K562 (cell line): Measurements from ENCODE around the gene TEX14. TPM values are rescaled to one million over a fixed set of nuclear protein-coding genes. Genes with fewer than 3 reads are reported as not detected.

ENCODE experiments used
- CBX5 ChIP-seq: IDR thresholded peaks from 2 replicates; pipeline ENCODE4 v1.6.1; 2014; ENCODE audit warnings: low read depth, borderline replicate concordance
- CSDE1 ChIP-seq, 2 experiments: fragments of 450-650 bp; IDR thresholded peaks; 2 replicates each; pipeline ENCODE4 v1.6.1; 2016; ENCODE audit warnings: mild to moderate bottlenecking in 1 of 2
- DNMT1 ChIP-seq: fragments of 450-650 bp; IDR thresholded peaks from 2 replicates; pipeline ENCODE4 v1.6.1; 2016; ENCODE audit warnings: antibody characterized with exemption, mild to moderate bottlenecking
- FOSL1 ChIP-seq: fragments of 200-800 bp; sonication (Bioruptor generic); conservative IDR thresholded peaks from 2 replicates; pipeline ENCODE4 v1.6.1; 2016; ENCODE audit warnings: missing genetic modification characterization, missing compliant biosample characterization
- HNRNPK ChIP-seq: fragments of 200-400 bp; formaldehyde crosslinking; IDR thresholded peaks from one replicate; pipeline ENCODE4 v1.6.1; 2018; ENCODE audit warnings: mild to moderate bottlenecking, low read depth, low read length; ENCODE audit not compliant: poor library complexity, severe bottlenecking
- MBD2 ChIP-seq: sonication (generic); IDR thresholded peaks from 2 replicates; pipeline ENCODE4 v1.6.1; 2016; ENCODE audit warnings: low read depth, borderline replicate concordance
- MCM2 ChIP-seq: fragments of 450-650 bp; IDR thresholded peaks from 2 replicates; pipeline ENCODE4 v1.6.1; 2017; ENCODE audit warnings: low read depth, mild to moderate bottlenecking
- NCOA2 ChIP-seq, 2 experiments: fragments of 450-650 bp; IDR thresholded peaks; 2 replicates each; pipeline ENCODE4 v1.6.1; 2018; ENCODE audit warnings: mild to moderate bottlenecking in 2 of 2, moderate library complexity in 1 of 2; ENCODE audit not compliant: partially characterized antibody in 2 of 2
- NR2C2 ChIP-seq, 2 experiments: fragments of 200-800 bp in 1 of 2; sonication (Bioruptor generic) in 1 of 2; sonication (generic) in 1 of 2; formaldehyde crosslinking in 1 of 2; IDR thresholded peaks; 2 replicates each; pipeline versions ENCODE4 v1.6.1 to v1.8.0; 2016 to 2022; ENCODE audit warnings: mild to moderate bottlenecking in 1 of 2, missing compliant biosample characterization in 1 of 2, missing genetic modification characterization in 1 of 2, missing genetic modification reagents in 1 of 2
- RAD21 ChIP-seq, 2 experiments: fragments of 250-450 bp in 1 of 2; fragments of 450-650 bp in 1 of 2; sonication (Bioruptor Pico) in 1 of 2; formaldehyde crosslinking in 1 of 2; IDR thresholded peaks in 1 of 2; conservative IDR thresholded peaks in 1 of 2; 2 replicates each; pipeline versions ENCODE4 v1.4.0 to v1.8.0; 2020 to 2022; ENCODE audit warnings: mild to moderate bottlenecking in 2 of 2, moderate library complexity in 1 of 2
- SETDB1 ChIP-seq: IDR thresholded peaks from one replicate; pipeline ENCODE4 v1.6.1; 2012; ENCODE audit warnings: low read length, control low read depth, inconsistent platforms
- SFPQ ChIP-seq: fragments of 200-400 bp; formaldehyde crosslinking; IDR thresholded peaks from 2 replicates; pipeline ENCODE4 v1.6.1; 2017; ENCODE audit warnings: mild to moderate bottlenecking, low read depth, low read length, moderate library complexity
- TARDBP ChIP-seq: fragments of 450-650 bp; IDR thresholded peaks from 2 replicates; pipeline ENCODE4 v1.6.1; 2016
- TGIF2 ChIP-seq: sonication (generic); formaldehyde crosslinking; IDR thresholded peaks from 2 replicates; pipeline ENCODE4 v1.8.1; 2022; ENCODE audit warnings: mild to moderate bottlenecking, missing genetic modification reagents, moderate library complexity
- TRIM24 ChIP-seq, 2 experiments: fragments of 450-650 bp; IDR thresholded peaks; 2 replicates each; pipeline ENCODE4 v1.6.1; 2016
- ZNF124 ChIP-seq: sonication (generic); formaldehyde crosslinking; IDR thresholded peaks from 2 replicates; pipeline ENCODE4 v1.8.1; 2022; ENCODE audit warnings: missing genetic modification reagents
- ZNF212 ChIP-seq: fragments of 450-650 bp; formaldehyde crosslinking; IDR thresholded peaks from 2 replicates; pipeline ENCODE4 v1.4.0; 2020; ENCODE audit warnings: mild to moderate bottlenecking
- ZNF23 ChIP-seq: fragments of 250-450 bp; sonication (Bioruptor Pico); IDR thresholded peaks from 2 replicates; pipeline ENCODE4 v1.4.0; 2020; ENCODE audit warnings: mild to moderate bottlenecking
- ZNF239 ChIP-seq: fragments of 250-450 bp; sonication (Bioruptor Pico); IDR thresholded peaks from 2 replicates; pipeline ENCODE4 v1.4.0; 2020; ENCODE audit warnings: mild to moderate bottlenecking
- ZNF324 ChIP-seq: fragments of 250-450 bp; sonication (Bioruptor Pico); IDR thresholded peaks from 2 replicates; pipeline ENCODE4 v1.4.0; 2020; ENCODE audit warnings: mild to moderate bottlenecking
- ZNF347 ChIP-seq: fragments of 450-650 bp; formaldehyde crosslinking; IDR thresholded peaks from 2 replicates; pipeline ENCODE4 v1.4.0; 2020; ENCODE audit warnings: low read depth, mild to moderate bottlenecking, moderate library complexity
- ZNF584 ChIP-seq: fragments of 200-800 bp; sonication (Bioruptor generic); IDR thresholded peaks from 2 replicates; pipeline ENCODE4 v1.6.1; 2016; ENCODE audit warnings: low read depth, mild to moderate bottlenecking, missing genetic modification characterization, missing compliant biosample characterization
- ZNF785 ChIP-seq: fragments of 250-450 bp; sonication (Bioruptor Pico); IDR thresholded peaks from 2 replicates; pipeline ENCODE4 v1.4.0; 2020; ENCODE audit warnings: mild to moderate bottlenecking
- polyA plus RNA-seq, 8 experiments: library from polyadenylated mRNA; depleted of rRNA in 4 of 8; stranded (reverse) in 5 of 8; unstranded in 3 of 8; fragments of >200 nt; fragmentation: Nextera tagmentation in 2 of 8; fragmentation: Illumina TruSeq in 1 of 8; extraction: Ambion mirVana in 2 of 8; extraction: Trizol in 1 of 8; gene quantifications; 2 replicates each; pipeline versions ENCODE4 v1.2.1 to v1.2.3, GENCODE V29; 2011 to 2014; ENCODE audit warnings: inconsistent platforms in 1 of 8, missing spikeins in 1 of 8
- total RNA-seq, 7 experiments: library from RNA; depleted of rRNA in 6 of 7; stranded (reverse); fragments of >200 nt in 6 of 7; fragmentation: Illumina TruSeq in 2 of 7; extraction: Trizol in 2 of 7; gene quantifications; 2 replicates each; pipeline versions ENCODE4 v1.2.1 to v1.2.3, GENCODE V29; 2011 to 2021; ENCODE audit warnings: low replicate concordance in 1 of 7
- TF ChIP-seq, protein P1 (sequence below): fragments of 450-650 bp; conservative IDR thresholded peaks from 2 replicates; pipeline ENCODE4 v1.6.1; 2016; ENCODE audit warnings: missing genetic modification characterization, low read depth, mild to moderate bottlenecking, missing compliant biosample characterization, moderate library complexity
- TF ChIP-seq, protein P2 (sequence below): fragments of 250-450 bp; sonication (Bioruptor Pico); IDR thresholded peaks from 2 replicates; pipeline ENCODE4 v1.5.0; 2021

Gene TEX14
- total and polyA plus RNA-seq, 9 of the 15 experiments (the other 6 are each of a cell fraction or from before 2014, with no cell fraction given): 0.05 to 0.12 (median 0.09) TPM; not detected in 1

DNA sequence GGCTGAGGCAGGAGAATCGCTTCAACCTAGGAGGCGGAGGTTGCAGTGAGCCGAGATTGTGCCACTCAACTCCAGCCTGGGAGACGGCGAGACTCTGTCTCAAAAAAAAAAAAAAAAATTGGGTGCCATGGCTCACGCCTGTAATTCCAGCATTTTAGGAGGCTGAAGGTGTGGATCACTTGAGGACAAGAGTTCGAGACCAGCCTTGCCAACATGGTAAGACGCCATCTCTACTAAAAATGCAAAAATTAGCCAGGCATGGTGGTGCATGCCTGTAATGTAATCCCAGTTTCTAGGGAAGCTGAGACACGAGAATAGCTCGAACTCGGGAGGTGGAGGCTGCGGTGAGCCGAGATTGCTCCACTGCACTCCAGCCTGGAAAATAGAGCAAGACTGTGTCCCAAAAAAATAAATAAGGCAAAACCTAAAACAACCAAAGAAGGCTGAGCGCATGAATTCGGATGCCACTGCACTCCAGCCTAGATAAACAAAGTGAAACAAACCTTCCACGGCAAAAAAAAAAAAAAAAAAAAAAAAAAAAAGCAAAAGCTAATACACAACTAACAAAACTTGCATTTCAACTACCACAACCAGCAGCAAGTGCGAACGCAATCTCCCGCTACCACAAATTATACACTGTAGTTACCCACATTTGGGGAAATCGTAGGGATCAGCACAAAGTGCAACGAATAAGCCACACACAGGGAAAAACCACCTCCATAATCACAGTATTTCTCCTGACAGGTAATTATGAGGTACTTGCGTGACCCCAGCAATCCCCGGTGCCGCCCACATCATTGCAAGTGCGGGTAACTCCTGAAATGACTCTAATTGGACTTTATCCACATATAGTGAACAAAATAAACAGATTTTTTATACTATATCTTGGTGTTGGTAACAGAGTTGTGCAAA lies 25.6 kb downstream of the TEX14 start (continued):
- TF ChIP-seq, protein P1, sequence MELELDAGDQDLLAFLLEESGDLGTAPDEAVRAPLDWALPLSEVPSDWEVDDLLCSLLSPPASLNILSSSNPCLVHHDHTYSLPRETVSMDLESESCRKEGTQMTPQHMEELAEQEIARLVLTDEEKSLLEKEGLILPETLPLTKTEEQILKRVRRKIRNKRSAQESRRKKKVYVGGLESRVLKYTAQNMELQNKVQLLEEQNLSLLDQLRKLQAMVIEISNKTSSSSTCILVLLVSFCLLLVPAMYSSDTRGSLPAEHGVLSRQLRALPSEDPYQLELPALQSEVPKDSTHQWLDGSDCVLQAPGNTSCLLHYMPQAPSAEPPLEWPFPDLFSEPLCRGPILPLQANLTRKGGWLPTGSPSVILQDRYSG: no peak
- TF ChIP-seq TGIF2 (CRISPR knock-in tag) (no peak), ZNF324 (no peak), NCOA2 (IDR thresholded peaks at IDR 0.05; ENCODE audit: partially characterized antibody in 2 of 2) (no peak), ZNF785 (no peak), HNRNPK (no peak), SETDB1 (no peak), NR2C2 (CRISPR knock-in tag; IDR thresholded peaks at IDR 0.05) (no peak), NR2C2 (tag; IDR thresholded peaks at IDR 0.05) (peak; percentile 20; the same call in 1 of the 2 replicates), ZNF212 (no peak), CSDE1 (IDR thresholded peaks at IDR 0.05) (no peak), ZNF347 (CRISPR knock-in tag) (no peak), CBX5 (no peak), ZNF23 (CRISPR knock-in tag) (no peak), TRIM24 (IDR thresholded peaks at IDR 0.05) (no peak), MCM2 (no peak), ZNF239 (CRISPR knock-in tag) (no peak), ZNF124 (CRISPR knock-in tag) (no peak), RAD21 (CRISPR knock-in tag; conservative IDR thresholded peaks at IDR 0.05 in 1 of 2, IDR thresholded peaks at IDR 0.05 in 1 of 2) (no peak), MBD2 (peak; percentile 56; the same call in 1 of the 2 replicates), FOSL1 (tag) (no peak; the same call in 1 of the 2 replicates), ZNF584 (CRISPR knock-in tag) (peak; percentile 16; the same call in 1 of the 2 replicates), TARDBP (peak; percentile 28; the same call in 1 of the 2 replicates), SFPQ (no peak), DNMT1 (no peak)
- TF ChIP-seq, protein P2, sequence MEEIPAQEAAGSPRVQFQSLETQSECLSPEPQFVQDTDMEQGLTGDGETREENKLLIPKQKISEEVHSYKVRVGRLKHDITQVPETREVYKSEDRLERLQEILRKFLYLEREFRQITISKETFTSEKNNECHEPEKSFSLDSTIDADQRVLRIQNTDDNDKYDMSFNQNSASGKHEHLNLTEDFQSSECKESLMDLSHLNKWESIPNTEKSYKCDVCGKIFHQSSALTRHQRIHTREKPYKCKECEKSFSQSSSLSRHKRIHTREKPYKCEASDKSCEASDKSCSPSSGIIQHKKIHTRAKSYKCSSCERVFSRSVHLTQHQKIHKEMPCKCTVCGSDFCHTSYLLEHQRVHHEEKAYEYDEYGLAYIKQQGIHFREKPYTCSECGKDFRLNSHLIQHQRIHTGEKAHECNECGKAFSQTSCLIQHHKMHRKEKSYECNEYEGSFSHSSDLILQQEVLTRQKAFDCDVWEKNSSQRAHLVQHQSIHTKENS (CRISPR knock-in tag): no peak
